ENCODE measurements around the gene MUC6.
A peak's percentile ranks its signal among the peaks of the same experiment; 100 is the strongest.

The MUC6 gene

GRCh38 chr11:1051356-1052132 is 15.0 kb upstream of the MUC6 start:
- DNase-seq (ENCODE audit: low read depth in 3 of 3, low spot score in 1 of 3): no peak

- DNase-seq (ENCODE audit: low read depth in 3 of 3, low spot score in 1 of 3): peak; percentile 28 to 60 (median 49)
Observed at GRCh38 chr11:1050581-1051355, 14.2 kb upstream of the MUC6 start.

GRCh38 chr11:1049911-1050580 is 13.5 kb upstream of the MUC6 start:
- DNase-seq (ENCODE audit: low read depth in 3 of 3, low spot score in 1 of 3): no peak

DNA sequence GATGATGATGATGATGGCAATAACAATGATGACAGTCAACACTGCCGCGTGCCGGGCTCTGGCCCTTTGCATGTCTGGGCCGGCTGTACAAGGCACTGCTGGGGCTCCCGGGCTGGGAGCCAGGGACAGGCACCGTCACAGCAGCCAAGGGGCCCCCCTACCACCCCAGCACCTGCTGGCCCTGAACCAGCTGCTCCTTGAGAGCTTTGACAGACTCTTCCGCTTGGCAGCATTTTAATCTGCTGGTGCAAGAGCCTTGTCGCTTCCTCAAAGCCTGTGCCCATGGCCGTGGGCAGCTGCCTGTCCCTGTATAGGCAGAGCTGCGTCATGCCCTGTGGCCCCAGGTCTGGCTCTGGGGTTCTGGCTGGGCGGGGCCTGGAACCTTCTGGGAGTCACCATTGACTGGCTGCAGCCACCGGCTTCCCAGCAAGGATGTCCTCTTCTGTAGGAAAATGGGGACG is 12.9 kb upstream of the MUC6 start:
- no peak for DNase-seq (ENCODE audit: low read depth in 3 of 3, low spot score in 1 of 3)

DNA sequence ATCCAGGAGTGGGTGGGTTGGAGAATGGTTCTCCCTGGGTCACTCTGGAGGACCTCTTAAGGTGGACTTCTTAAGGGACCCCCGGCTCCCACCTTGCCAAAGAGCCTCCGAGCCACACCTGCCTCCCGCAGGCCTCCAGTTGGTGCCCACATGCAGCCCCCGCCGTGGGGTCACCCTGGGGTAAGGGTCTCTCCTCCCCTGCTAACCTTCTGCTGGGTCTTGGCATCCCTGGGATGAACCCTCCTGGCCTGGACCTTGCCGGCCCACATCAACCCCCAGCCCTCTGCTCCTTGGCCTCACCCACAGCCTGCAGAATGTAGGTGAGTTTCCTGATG is 12.5 kb upstream of the MUC6 start:
- DNase-seq (ENCODE audit: low read depth in 3 of 3, low spot score in 1 of 3): no peak

DNA sequence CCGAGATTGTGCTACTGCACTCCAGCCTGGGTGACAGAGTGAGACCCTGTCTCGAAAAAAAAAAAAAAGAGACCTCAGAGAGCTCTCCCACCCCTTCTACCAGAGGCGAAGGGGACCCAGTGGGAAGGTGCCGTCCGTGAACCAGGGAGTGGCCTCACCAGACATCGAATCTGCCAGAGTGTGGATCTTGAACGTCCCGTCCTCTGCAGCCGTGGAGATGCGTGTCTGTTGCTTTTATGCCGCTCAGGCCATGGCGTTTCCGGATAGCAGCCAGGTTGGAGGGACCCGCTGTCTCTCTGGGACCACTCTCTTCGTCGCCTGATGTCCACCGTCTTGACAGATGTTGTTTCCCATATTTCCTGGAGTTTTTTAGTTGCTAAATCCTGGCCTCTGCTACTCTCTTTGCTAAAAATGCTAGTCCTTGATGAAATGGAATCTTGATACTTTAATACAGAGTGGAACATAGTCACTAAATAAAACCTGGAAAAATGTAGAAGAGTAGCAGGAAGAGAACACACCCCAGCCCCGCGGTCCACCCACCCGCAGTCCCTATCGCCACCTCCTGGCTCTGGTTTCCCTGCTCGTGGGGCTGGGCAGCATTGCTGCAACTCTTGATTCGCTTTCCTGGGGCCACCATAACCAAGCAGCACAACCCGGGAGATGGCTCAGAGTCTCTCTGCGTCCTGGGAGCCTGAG is 12.0 kb upstream of the MUC6 start:
- no peak for DNase-seq (ENCODE audit: low read depth in 3 of 3, low spot score in 1 of 3)

- DNase-seq (ENCODE audit: low read depth in 3 of 3, low spot score in 1 of 3): no peak
Observed at GRCh38 chr11:1047595-1048156, 11.2 kb upstream of the MUC6 start.

GRCh38 chr11:1044160-1044559 is 7.6 kb upstream of the MUC6 start:
- DNase-seq (ENCODE audit: low read depth in 3 of 3, low spot score in 1 of 3): no peak

- no peak for DNase-seq (ENCODE audit: low read depth in 3 of 3, low spot score in 1 of 3)
Observed at GRCh38 chr11:1043563-1044096, 7.1 kb upstream of the MUC6 start.

DNA sequence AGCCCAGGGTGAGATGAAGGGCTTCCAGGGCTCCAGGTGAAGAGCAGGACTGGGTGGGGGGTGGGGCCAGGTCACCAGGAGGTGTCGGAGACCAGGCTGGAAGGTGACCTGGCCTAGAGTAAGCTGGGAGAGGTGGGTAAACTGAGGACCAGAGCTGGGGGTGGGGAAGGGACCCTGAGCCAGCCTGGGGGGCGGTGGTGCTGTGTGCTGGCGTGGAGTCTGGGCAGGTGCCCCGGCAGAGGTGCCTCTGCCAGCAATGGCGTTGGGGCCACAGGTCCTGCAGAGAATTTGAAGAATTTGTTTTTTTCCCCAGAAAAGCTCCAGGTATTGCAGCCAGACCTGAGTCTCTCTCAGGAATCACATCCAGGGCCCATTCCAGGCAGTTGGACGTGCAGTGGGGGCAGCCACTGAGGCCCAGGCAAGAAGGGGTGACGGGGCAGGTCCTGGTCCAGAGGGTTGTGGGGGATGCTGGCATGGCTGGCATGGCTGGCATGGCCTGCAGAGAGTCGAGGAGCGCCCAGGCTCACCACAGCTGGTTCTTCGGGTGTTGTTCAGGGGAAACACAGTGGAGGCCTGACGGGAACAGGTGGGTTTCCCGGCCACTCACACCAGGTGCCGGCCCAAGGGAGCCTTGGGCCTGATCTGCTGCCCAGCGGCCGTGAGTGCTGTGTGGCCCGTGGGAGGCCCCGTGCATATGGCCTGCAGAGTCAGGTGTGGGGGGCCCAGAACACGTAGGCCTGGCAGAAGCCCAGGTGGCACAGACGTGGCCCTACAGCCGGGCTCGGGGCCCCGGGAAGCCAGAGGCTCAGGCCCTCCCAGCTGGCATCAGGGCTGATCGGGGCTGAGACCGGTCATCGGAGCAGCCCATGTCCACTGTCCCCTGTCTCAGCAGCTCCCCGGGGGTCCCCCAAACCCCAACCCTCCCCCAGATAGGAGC is 6.4 kb upstream of the MUC6 start:
- DNase-seq (ENCODE audit: low read depth in 3 of 3, low spot score in 1 of 3): no peak

DNA sequence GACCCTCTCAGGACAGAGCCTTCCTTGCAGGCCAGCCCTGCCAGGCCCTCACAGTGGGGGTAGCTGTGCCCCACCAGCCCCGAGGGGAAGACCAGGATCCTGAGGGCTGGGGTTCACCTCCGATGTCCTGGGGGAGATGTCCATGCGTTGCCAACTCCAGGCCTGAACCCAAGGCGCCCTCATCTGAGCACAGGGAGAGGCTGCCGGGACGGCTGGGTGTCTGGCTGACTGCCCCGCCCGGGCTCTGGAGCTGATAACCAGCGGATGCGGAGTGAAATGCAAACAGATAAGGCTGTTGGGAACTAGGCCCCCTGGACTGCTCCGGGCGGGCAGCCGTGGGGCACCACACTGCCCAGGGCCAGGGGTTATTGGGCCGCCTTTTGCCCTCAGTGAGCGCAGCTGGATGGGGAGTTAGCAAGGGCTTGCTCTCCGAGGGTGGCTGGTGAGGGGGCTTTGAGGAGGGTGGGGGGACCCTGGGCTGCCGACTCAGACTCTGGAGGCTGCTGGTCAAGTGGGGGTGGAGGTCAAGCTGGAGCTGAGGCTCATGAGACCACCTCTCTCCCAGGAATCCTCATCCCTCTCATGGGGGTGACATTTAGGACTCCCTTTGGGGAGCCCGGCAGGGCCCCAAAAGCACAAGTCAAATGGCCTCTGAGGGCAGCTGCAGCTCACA is 5.6 kb upstream of the MUC6 start:
- DNase-seq (ENCODE audit: low read depth in 3 of 3, low spot score in 1 of 3): no peak

- DNase-seq (ENCODE audit: low read depth in 3 of 3, low spot score in 1 of 3): no peak
Observed at GRCh38 chr11:1041471-1041870, 5.0 kb upstream of the MUC6 start.

DNA sequence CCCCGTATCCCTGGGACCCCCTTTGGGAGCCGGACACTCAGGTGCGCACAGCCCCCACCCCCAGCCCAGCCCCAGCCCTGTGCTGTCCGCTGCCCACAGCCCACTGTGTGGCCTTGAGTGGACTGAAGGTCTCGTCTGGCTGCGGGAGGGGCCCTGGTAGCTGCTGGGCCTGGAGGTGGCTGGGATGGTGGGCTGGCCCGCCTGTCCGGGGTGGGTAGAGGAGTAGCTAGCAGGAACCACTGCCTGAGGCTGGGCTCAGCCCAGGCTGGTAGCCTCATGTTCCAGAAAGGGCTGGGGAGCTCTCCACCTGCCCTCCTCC is 4.6 kb upstream of the MUC6 start:
- DNase-seq (ENCODE audit: low read depth in 3 of 3, low spot score in 1 of 3): no peak

- DNase-seq (ENCODE audit: low read depth in 3 of 3, low spot score in 1 of 3): no peak
Observed at GRCh38 chr11:1040428-1041148, 4.1 kb upstream of the MUC6 start.

DNA sequence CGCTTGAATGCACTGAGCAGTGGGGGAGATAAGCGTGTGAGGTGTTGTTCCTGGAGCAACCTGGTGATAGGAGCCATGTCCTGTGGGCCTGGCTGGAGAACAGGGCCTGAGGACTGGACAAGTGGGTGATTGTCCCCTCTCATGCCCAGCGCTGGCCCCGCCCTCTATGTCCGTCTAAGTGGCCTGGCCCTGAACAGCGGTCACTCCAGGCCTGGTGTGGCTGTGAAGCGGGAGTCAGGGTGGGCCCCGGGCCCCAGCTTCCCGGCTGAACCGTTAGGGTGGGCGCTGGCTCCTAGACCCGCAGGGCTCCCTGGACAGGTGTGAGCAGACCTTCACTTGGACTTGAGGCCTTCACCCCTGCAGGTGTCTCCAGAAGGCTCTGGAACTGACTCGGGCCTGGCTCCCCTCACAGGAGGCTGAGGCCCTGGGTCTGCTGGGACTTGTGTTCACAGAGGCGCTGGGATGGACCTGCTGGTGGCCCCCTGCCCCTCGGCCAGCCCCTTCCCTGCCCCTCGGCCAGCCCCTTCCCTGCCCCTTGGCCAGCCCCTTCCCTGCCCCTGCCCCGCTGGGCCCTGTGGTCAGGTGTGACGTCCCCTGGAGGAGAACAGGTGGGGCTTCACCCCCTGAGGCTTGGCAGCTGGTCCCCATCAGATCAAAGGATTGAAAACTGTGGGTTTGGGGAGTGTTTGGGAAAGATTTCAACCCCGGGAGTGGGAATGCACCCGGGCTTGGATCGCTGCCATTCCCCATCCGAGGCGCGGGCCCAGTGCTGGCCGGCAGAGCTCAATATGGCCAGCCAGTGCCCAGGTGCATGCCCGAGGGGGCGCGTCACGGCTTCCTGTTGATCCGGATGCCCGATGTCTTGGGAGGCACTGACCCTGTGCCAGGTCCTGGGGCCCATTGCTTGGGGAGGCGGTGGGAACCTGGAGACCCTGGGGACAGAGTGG is 3.2 kb upstream of the MUC6 start:
- DNase-seq (ENCODE audit: low read depth in 3 of 3, low spot score in 1 of 3): no peak

DNA sequence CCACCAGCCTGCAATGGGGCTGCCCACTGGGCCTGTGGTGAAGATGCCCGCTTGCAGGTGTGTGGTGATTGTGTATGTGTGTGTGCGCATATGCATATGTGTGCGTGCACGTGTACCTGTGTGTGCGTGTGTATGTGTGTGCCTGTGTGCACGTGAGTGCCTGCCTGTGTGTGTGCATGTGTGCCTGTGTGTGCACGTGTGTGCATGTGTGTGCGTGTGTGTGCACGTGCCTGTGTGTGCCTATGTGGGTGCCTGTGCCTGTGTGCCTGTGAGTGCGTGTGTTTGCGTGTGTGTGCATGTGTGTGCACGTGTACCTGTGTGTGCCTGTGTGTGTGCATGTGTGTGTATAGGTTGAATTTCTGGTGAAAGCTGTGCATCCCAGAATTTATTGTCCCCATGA is 2.4 kb upstream of the MUC6 start:
- DNase-seq (ENCODE audit: low read depth in 3 of 3, low spot score in 1 of 3): no peak

DNA sequence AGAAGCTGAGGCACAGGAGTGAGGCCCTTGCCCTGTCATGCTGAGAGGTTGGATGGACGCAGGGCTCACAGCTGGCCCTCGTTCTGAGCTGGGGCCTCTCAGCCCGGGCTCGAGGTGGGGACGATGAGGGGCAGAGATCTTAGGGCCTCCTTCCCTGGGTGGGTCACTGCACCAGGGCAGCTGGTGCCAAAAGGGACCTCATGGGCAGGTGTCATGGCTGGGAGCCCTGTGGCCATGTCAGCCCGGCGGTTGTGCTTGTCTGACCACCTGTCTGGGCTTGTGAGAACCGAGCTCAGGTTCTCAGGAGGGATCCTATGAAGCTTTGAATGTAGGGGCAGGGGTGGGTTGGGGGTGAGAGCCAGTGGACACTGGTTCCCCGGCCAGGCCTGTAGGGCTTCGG is 1.8 kb upstream of the MUC6 start:
- DNase-seq (ENCODE audit: low read depth in 3 of 3, low spot score in 1 of 3): no peak

Data from stimulated activated CD4-positive, alpha-beta T cell treated with anti-CD3 and anti-CD28 coated beads, TNF-alpha, amount 100 ng/mL, for 1 hour (primary cell).